ENCODE data around the gene GFPT1. TPM values are rescaled to one million over a fixed set of nuclear protein-coding genes. Genes with fewer than 3 reads are reported as not detected.

The GFPT1 gene
- total and polyA plus RNA-seq, 4 donors: 15.9 to 72.6 (median 30.5) TPM

DNA sequence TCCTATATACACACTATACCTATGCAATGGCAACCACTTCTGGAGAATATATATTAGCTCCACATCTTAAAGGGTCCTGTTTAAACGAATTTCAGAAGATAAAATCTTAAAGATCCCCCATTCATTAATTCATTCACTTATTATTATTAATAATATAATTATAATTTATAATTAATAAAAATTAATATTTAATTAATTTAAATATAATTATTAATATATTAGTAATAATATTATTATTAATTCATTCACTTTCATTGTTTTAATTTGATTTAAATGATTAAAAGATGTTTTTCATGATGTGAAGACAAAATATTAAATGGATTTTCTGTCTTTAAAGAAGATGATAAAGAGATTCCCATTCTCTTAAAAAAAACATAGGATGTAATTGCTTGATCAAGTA lies 29.1 kb upstream of the GFPT1 start:
- DNase-seq: no peak
- Histone ChIP-seq H3K36me3 (ENCODE audit: control insufficient read depth in 4 of 4, insufficient read depth in 4 of 4, low read length in 4 of 4) (peaks cover 13 to 21% (median 17%) of the 10 kb centered on the region in 4 donors), H3K4me3 (no peak overlapping the region), H3K4me1 (ENCODE audit: control insufficient read depth in 5 of 5, insufficient read depth in 5 of 5, low read length in 5 of 5) (no peaks in the 10 kb centered on the region), H3K9ac (ENCODE audit: insufficient read depth in 1 of 2, low read length in 2 of 2) (no peak overlapping the region), H3K27ac (ENCODE audit: low read depth in 1 of 2, low read length in 1 of 2) (no peak overlapping the region), H3K9me3 (ENCODE audit: control insufficient read depth in 4 of 4, insufficient read depth in 3 of 4, low read length in 3 of 4) (no peaks in the 10 kb centered on the region), H3K27me3 (ENCODE audit: control insufficient read depth in 3 of 3, insufficient read depth in 3 of 3, low read length in 2 of 3) (no peaks in the 10 kb centered on the region)
- TF ChIP-seq, protein P1, sequence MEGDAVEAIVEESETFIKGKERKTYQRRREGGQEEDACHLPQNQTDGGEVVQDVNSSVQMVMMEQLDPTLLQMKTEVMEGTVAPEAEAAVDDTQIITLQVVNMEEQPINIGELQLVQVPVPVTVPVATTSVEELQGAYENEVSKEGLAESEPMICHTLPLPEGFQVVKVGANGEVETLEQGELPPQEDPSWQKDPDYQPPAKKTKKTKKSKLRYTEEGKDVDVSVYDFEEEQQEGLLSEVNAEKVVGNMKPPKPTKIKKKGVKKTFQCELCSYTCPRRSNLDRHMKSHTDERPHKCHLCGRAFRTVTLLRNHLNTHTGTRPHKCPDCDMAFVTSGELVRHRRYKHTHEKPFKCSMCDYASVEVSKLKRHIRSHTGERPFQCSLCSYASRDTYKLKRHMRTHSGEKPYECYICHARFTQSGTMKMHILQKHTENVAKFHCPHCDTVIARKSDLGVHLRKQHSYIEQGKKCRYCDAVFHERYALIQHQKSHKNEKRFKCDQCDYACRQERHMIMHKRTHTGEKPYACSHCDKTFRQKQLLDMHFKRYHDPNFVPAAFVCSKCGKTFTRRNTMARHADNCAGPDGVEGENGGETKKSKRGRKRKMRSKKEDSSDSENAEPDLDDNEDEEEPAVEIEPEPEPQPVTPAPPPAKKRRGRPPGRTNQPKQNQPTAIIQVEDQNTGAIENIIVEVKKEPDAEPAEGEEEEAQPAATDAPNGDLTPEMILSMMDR (IDR thresholded peaks at IDR 0.05; ENCODE audit: control extremely low read depth, extremely low read depth): no peak
- WGBS, 2 donors: 79 to 89% methylated on average over 1 of the region's 1 CpG
- no peak for ATAC-seq (ENCODE audit: insufficient read depth, low FRiP score)

DNA sequence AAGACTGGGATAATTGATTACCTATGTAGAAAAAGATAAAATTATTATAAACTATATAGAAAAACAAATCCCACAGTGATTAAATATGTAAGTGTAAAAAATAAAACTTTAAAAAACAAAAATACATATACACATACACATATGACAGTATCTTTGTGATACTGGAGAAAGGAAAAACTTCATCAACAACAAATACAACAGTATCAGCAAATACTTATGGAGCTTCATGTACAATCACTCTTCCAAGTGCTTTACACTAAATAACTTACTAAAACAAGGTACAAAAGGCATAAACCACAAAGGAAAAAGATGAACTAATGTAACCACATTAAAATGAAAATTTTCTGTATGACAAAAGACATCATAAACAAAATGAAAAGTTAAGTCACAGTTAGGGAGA lies 24.1 kb upstream of the GFPT1 start:
- Histone ChIP-seq H3K9ac (ENCODE audit: insufficient read depth in 1 of 2, low read length in 2 of 2) (no peak overlapping the region), H3K27me3 (ENCODE audit: control insufficient read depth in 3 of 3, insufficient read depth in 3 of 3, low read length in 2 of 3) (no peaks in the 10 kb centered on the region), H3K4me3 (no peak overlapping the region), H3K27ac (ENCODE audit: low read depth in 1 of 2, low read length in 1 of 2) (no peak overlapping the region), H3K4me1 (ENCODE audit: control insufficient read depth in 5 of 5, insufficient read depth in 5 of 5, low read length in 5 of 5) (peaks cover 0 to 3% (median 0%) of the 10 kb centered on the region in 5 donors), H3K36me3 (ENCODE audit: control insufficient read depth in 4 of 4, insufficient read depth in 4 of 4, low read length in 4 of 4) (peaks cover 9 to 17% (median 12%) of the 10 kb centered on the region in 4 donors), H3K9me3 (ENCODE audit: control insufficient read depth in 4 of 4, insufficient read depth in 3 of 4, low read length in 3 of 4) (no peaks in the 10 kb centered on the region)
- TF ChIP-seq, protein P1 (IDR thresholded peaks at IDR 0.05; ENCODE audit: control extremely low read depth, extremely low read depth): no peak
- no peak for ATAC-seq (ENCODE audit: insufficient read depth, low FRiP score)
- no peak for DNase-seq

DNA sequence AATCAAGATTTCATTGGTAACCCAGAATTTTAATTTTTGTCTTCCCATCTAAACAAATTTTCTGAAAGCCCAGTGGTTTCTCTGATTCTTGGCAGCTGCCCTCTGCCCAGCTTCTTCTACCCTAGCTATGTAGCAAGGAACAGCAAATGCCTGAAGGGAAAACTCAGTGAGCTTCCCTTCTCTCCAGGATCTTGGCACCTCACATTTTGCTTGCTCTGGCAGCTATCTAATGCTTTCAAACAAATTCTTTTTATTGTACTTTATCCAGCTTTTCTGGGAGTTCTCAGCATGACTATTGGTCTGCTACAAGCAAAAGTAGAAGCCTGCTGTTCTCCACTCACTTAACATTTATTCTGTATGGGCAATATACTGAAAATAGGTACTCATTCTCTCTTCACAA lies 18.3 kb upstream of the GFPT1 start:
- Histone ChIP-seq H3K36me3 (ENCODE audit: control insufficient read depth in 4 of 4, insufficient read depth in 4 of 4, low read length in 4 of 4) (peaks cover 7 to 42% (median 21%) of the 10 kb centered on the region in 4 donors), H3K9me3 (ENCODE audit: control insufficient read depth in 4 of 4, insufficient read depth in 3 of 4, low read length in 3 of 4) (peaks cover 0 to 2% (median 0%) of the 10 kb centered on the region in 4 donors), H3K9ac (ENCODE audit: insufficient read depth in 1 of 2, low read length in 2 of 2) (no peak overlapping the region), H3K4me3 (no peak overlapping the region), H3K27ac (ENCODE audit: low read depth in 1 of 2, low read length in 1 of 2) (no peak overlapping the region), H3K27me3 (ENCODE audit: control insufficient read depth in 3 of 3, insufficient read depth in 3 of 3, low read length in 2 of 3) (no peaks in the 10 kb centered on the region), H3K4me1 (ENCODE audit: control insufficient read depth in 5 of 5, insufficient read depth in 5 of 5, low read length in 5 of 5) (peaks cover 0 to 3% (median 0%) of the 10 kb centered on the region in 5 donors)
- no peak for ATAC-seq (ENCODE audit: insufficient read depth, low FRiP score)
- no peak for DNase-seq
- TF ChIP-seq, protein P1 (IDR thresholded peaks at IDR 0.05; ENCODE audit: control extremely low read depth, extremely low read depth): no peak

DNA sequence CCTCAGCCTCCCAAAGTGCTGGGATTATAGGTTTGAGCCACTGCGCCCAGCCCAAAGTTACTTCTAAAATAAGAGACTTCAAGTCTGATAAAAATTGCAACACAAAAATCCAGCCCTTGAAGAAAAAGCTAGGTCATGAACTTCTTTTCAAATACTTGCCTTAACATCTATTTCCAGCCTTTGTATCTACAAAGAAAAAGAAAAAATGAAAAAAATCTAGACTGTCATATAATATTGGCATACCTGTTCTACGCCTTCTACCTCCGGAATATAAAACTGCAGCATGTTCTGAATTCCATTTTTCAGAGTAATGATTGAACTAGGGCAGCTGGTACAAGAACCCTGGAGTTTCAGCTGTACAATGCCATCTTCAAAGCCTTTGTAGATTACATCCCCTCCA lies 13.1 kb upstream of the GFPT1 start:
- no peaks in the 10 kb centered on the region for H3K27me3 ChIP-seq (ENCODE audit: control insufficient read depth in 3 of 3, insufficient read depth in 3 of 3, low read length in 2 of 3)
- no peaks in the 10 kb centered on the region for H3K4me1 ChIP-seq (ENCODE audit: control insufficient read depth in 5 of 5, insufficient read depth in 5 of 5, low read length in 5 of 5)
- 97 to 100% methylated on average over 3 of the region's 3 CpGs for WGBS, 2 donors
- no peak overlapping the region for H3K9ac ChIP-seq (ENCODE audit: insufficient read depth in 1 of 2, low read length in 2 of 2)
- peaks cover 5 to 44% (median 16%) of the 10 kb centered on the region in 4 donors for H3K36me3 ChIP-seq (ENCODE audit: control insufficient read depth in 4 of 4, insufficient read depth in 4 of 4, low read length in 4 of 4)
- DNase-seq (no peak), ATAC-seq (ENCODE audit: insufficient read depth, low FRiP score) (no peak)
- H3K27ac ChIP-seq (ENCODE audit: low read depth in 1 of 2, low read length in 1 of 2): no peak overlapping the region
- H3K4me3 ChIP-seq: no peak overlapping the region
- TF ChIP-seq, protein P1 (IDR thresholded peaks at IDR 0.05; ENCODE audit: control extremely low read depth, extremely low read depth): no peak
- peaks cover 0 to 2% (median 0%) of the 10 kb centered on the region in 4 donors for H3K9me3 ChIP-seq (ENCODE audit: control insufficient read depth in 4 of 4, insufficient read depth in 3 of 4, low read length in 3 of 4)

All from lung (tissue), 12 donors.